GM23338 (cell line): ENCODE data around the gene PICALM. TPM values are rescaled to one million over a fixed set of nuclear protein-coding genes. Genes with fewer than 3 reads are reported as not detected.

ENCODE experiments used
- ATAC-seq: fragments of 200-7000 bp; cut with Tn5 transposase; 3 replicates; pipeline ENCODE4 v1.9.1; 2020
- DNase-seq: peaks from one replicate; pipeline ENCODE4 v3.0.0-alpha.2; 2015; ENCODE audit warnings: low spot score
- H2AFZ ChIP-seq: fragments of 200-600 bp; sonication (generic); 2 replicates; pipeline ENCODE4 v1.8.0; 2016; ENCODE audit warnings: antibody characterized with exemption, mild to moderate bottlenecking, moderate library complexity
- H3F3A ChIP-seq: fragments of 200-600 bp; sonication (generic); replicated peaks from 2 replicates; pipeline ENCODE4 v1.8.0; 2017; ENCODE audit warnings: antibody characterized with exemption, mixed run types, low read depth
- H3K27ac ChIP-seq: fragments of 200-600 bp; sonication (generic); 2 replicates; pipeline ENCODE4 v1.6.1; 2016; ENCODE audit warnings: low read depth
- H3K27me3 ChIP-seq: fragments of 200-600 bp; sonication (generic); 2 replicates; pipeline ENCODE4 v1.8.0; 2016; ENCODE audit warnings: mild to moderate bottlenecking, mixed run types, moderate library complexity; ENCODE audit not compliant: insufficient read depth
- H3K36me3 ChIP-seq: fragments of 200-600 bp; sonication (generic); 2 replicates; pipeline ENCODE4 v1.8.0; 2016; ENCODE audit warnings: mild to moderate bottlenecking; ENCODE audit not compliant: insufficient read depth
- H3K4me1 ChIP-seq: fragments of 200-600 bp; sonication (generic); 2 replicates; pipeline ENCODE4 v1.8.0; 2016; ENCODE audit warnings: mild to moderate bottlenecking, moderate library complexity; ENCODE audit not compliant: insufficient read depth
- H3K4me2 ChIP-seq: fragments of 200-600 bp; sonication (generic); 2 replicates; pipeline ENCODE4 v1.7.1; 2017; ENCODE audit warnings: mixed run types
- H3K4me3 ChIP-seq: fragments of 200-600 bp; sonication (generic); 2 replicates; pipeline ENCODE4 v1.6.1; 2016; ENCODE audit warnings: mixed run types
- H3K79me2 ChIP-seq: fragments of 200-600 bp; sonication (generic); replicated peaks from 2 replicates; pipeline ENCODE4 v1.8.0; 2017; ENCODE audit warnings: mild to moderate bottlenecking; ENCODE audit not compliant: insufficient read depth
- H3K9me2 ChIP-seq: fragments of 200-600 bp; sonication (generic); 2 replicates; pipeline ENCODE4 v1.8.0; 2017; ENCODE audit not compliant: insufficient read depth
- H4K20me1 ChIP-seq: fragments of 200-600 bp; sonication (generic); replicated peaks from 2 replicates; pipeline ENCODE4 v1.8.0; 2017; ENCODE audit warnings: mild to moderate bottlenecking; ENCODE audit not compliant: insufficient read depth
- H3K27ac Mint-ChIP-seq: 2 replicates; pipeline ENCODE4 v1.8.0; 2020; ENCODE audit warnings: inconsistent platforms, mild to moderate bottlenecking, moderate library complexity, mixed read lengths
- H3K27me3 Mint-ChIP-seq: 3 replicates; pipeline ENCODE4 v1.8.0; 2022; ENCODE audit warnings: low read depth, mild to moderate bottlenecking, moderate library complexity, mixed read lengths, inconsistent platforms; ENCODE audit not compliant: insufficient read depth, poor library complexity
- H3K36me3 Mint-ChIP-seq: 3 replicates; pipeline ENCODE4 v1.8.0; 2021; ENCODE audit warnings: low read depth, mild to moderate bottlenecking, inconsistent platforms, moderate library complexity, mixed read lengths
- H3K4me1 Mint-ChIP-seq: 3 replicates; pipeline ENCODE4 v1.8.0; 2020; ENCODE audit warnings: mild to moderate bottlenecking, inconsistent platforms, mixed read lengths
- H3K4me3 Mint-ChIP-seq: 3 replicates; pipeline ENCODE4 v1.8.0; 2021; ENCODE audit warnings: moderate library complexity, mild to moderate bottlenecking, inconsistent platforms, mixed read lengths
- H3K9me3 Mint-ChIP-seq: 3 replicates; pipeline ENCODE4 v1.8.0; 2020; ENCODE audit warnings: moderate library complexity, mild to moderate bottlenecking, inconsistent platforms, mixed read lengths
- EZH2 ChIP-seq: fragments of 200-600 bp; sonication (generic); IDR thresholded peaks from one replicate; pipeline ENCODE4 v1.8.0; 2017; ENCODE audit warnings: antibody characterized with exemption, mild to moderate bottlenecking, low read depth; ENCODE audit not compliant: unreplicated experiment
- JUNB ChIP-seq: IDR thresholded peaks from one replicate; pipeline ENCODE4 v1.6.1; 2016; ENCODE audit warnings: antibody characterized with exemption; ENCODE audit not compliant: unreplicated experiment
- NANOG ChIP-seq: IDR thresholded peaks from 2 replicates; pipeline ENCODE4 v1.6.1; 2016; ENCODE audit warnings: antibody characterized with exemption, borderline replicate concordance
- POLR2AphosphoS5 ChIP-seq: IDR thresholded peaks from 2 replicates; pipeline ENCODE4 v1.6.1; 2016; ENCODE audit warnings: antibody characterized with exemption, low read depth
- STAT1 ChIP-seq: IDR thresholded peaks from one replicate; pipeline ENCODE4 v1.6.1; 2016; ENCODE audit warnings: antibody characterized with exemption; ENCODE audit not compliant: unreplicated experiment
- ZNF331 ChIP-seq: fragments of 250-450 bp; sonication (Bioruptor Pico); IDR thresholded peaks from 2 replicates; pipeline ENCODE4 v1.5.0; 2020; ENCODE audit warnings: low read depth, mild to moderate bottlenecking, moderate library complexity
- polyA plus RNA-seq: library from polyadenylated mRNA; unstranded; fragments of >200 nt; fragmentation: Nextera tagmentation; extraction: Ambion mirVana; gene quantifications from 2 replicates; pipeline ENCODE4 v1.2.1, GENCODE V29; 2016
- total RNA-seq: library from RNA; depleted of rRNA; stranded (reverse); fragments of >200 nt; shearing (Covaris generic); gene quantifications from 2 replicates; pipeline ENCODE4 v1.2.3, GENCODE V29; 2014
- TF ChIP-seq, protein P1 (sequence below): fragments of 250-450 bp; sonication (Bioruptor Pico); IDR thresholded peaks from 2 replicates; pipeline ENCODE4 v1.5.0; 2020; ENCODE audit warnings: mild to moderate bottlenecking, moderate library complexity
- TF ChIP-seq, protein P2 (sequence below): IDR thresholded peaks from 2 replicates; pipeline ENCODE4 v1.6.1; 2016; ENCODE audit warnings: antibody characterized with exemption
- TF ChIP-seq, protein P3 (sequence below), 2 experiments: fragments of 200-600 bp in 1 of 2; sonication (generic) in 1 of 2; conservative IDR thresholded peaks; 2 replicates each; pipeline versions ENCODE4 v1.5.1 to v1.6.1; 2016 to 2017; ENCODE audit warnings: antibody characterized with exemption in 2 of 2, low read depth in 2 of 2, mild to moderate bottlenecking in 2 of 2, moderate library complexity in 1 of 2

The PICALM gene
- total and polyA plus RNA-seq, 2 experiments from 2014 or later: 27.9 to 134 TPM

DNA sequence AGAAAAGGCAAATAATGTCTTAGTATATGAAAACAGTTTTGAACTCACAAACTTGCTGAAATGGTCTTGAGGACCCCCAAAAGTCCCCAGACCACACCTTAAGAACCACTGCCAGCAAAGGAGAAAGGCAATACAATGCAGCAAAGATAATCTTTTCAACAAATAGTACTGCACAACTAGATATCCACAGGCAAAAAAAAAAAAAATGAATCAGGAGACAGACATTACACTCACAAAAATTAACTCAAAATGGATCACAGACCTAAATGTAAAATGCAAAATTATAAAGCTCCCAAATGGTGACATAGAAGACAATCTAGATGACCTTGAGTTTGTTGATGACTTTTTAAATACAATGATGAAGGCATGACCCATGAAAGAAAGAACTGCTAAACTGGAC, 8.3 kb downstream of the PICALM start (continued):
- TF ChIP-seq, protein P1, sequence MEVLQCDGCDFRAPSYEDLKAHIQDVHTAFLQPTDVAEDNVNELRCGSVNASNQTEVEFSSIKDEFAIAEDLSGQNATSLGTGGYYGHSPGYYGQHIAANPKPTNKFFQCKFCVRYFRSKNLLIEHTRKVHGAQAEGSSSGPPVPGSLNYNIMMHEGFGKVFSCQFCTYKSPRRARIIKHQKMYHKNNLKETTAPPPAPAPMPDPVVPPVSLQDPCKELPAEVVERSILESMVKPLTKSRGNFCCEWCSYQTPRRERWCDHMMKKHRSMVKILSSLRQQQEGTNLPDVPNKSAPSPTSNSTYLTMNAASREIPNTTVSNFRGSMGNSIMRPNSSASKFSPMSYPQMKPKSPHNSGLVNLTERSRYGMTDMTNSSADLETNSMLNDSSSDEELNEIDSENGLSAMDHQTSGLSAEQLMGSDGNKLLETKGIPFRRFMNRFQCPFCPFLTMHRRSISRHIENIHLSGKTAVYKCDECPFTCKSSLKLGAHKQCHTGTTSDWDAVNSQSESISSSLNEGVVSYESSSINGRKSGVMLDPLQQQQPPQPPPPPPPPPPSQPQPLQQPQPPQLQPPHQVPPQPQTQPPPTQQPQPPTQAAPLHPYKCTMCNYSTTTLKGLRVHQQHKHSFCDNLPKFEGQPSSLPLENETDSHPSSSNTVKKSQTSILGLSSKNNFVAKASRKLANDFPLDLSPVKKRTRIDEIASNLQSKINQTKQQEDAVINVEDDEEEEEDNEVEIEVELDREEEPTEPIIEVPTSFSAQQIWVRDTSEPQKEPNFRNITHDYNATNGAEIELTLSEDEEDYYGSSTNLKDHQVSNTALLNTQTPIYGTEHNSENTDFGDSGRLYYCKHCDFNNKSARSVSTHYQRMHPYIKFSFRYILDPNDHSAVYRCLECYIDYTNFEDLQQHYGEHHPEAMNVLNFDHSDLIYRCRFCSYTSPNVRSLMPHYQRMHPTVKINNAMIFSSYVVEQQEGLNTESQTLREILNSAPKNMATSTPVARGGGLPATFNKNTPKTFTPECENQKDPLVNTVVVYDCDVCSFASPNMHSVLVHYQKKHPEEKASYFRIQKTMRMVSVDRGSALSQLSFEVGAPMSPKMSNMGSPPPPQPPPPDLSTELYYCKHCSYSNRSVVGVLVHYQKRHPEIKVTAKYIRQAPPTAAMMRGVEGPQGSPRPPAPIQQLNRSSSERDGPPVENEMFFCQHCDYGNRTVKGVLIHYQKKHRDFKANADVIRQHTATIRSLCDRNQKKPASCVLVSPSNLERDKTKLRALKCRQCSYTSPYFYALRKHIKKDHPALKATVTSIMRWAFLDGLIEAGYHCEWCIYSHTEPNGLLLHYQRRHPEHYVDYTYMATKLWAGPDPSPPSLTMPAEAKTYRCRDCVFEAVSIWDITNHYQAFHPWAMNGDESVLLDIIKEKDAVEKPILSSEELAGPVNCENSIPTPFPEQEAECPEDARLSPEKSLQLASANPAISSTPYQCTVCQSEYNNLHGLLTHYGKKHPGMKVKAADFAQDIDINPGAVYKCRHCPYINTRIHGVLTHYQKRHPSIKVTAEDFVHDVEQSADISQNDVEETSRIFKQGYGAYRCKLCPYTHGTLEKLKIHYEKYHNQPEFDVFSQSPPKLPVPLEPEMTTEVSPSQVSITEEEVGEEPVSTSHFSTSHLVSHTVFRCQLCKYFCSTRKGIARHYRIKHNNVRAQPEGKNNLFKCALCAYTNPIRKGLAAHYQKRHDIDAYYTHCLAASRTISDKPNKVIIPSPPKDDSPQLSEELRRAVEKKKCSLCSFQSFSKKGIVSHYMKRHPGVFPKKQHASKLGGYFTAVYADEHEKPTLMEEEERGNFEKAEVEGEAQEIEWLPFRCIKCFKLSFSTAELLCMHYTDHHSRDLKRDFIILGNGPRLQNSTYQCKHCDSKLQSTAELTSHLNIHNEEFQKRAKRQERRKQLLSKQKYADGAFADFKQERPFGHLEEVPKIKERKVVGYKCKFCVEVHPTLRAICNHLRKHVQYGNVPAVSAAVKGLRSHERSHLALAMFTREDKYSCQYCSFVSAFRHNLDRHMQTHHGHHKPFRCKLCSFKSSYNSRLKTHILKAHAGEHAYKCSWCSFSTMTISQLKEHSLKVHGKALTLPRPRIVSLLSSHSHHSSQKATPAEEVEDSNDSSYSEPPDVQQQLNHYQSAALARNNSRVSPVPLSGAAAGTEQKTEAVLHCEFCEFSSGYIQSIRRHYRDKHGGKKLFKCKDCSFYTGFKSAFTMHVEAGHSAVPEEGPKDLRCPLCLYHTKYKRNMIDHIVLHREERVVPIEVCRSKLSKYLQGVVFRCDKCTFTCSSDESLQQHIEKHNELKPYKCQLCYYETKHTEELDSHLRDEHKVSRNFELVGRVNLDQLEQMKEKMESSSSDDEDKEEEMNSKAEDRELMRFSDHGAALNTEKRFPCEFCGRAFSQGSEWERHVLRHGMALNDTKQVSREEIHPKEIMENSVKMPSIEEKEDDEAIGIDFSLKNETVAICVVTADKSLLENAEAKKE: no peak
- TF ChIP-seq, protein P2, sequence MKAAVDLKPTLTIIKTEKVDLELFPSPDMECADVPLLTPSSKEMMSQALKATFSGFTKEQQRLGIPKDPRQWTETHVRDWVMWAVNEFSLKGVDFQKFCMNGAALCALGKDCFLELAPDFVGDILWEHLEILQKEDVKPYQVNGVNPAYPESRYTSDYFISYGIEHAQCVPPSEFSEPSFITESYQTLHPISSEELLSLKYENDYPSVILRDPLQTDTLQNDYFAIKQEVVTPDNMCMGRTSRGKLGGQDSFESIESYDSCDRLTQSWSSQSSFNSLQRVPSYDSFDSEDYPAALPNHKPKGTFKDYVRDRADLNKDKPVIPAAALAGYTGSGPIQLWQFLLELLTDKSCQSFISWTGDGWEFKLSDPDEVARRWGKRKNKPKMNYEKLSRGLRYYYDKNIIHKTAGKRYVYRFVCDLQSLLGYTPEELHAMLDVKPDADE: no peak
- no peak for TF ChIP-seq JUNB
- no peak for TF ChIP-seq POLR2AphosphoS5
- no peak for TF ChIP-seq NANOG
- no peak for TF ChIP-seq EZH2
- TF ChIP-seq ZNF331 (CRISPR knock-in tag): no peak
- TF ChIP-seq STAT1: no peak

DNA sequence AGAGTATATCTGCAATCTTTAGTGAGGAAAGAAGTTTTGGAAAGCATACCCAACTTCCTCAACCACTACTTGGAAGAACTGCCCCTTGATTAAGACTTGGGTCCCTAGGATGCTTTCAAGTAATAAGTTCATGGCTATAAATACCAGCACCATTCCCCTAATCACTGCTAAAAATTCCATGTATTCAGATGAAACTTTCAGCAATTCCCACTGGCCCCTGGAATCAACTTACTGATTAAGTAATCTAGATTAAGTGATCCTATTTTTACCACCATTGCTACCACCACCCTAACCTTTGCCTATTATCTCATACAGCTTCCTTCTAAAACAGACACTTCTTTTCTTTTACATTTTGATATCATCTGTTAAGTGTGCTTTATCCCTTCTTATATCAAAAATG, 10.5 kb downstream of the PICALM start:
- H3K27ac Mint-ChIP-seq: no peak overlapping the region
- H3K4me3 Mint-ChIP-seq: no peak overlapping the region
- no peaks in the 10 kb centered on the region for H3K9me3 Mint-ChIP-seq
- Histone ChIP-seq H3K27me3 (no peaks in the 10 kb centered on the region), H3K4me1 (peaks cover 41% of the 10 kb centered on the region), H3K27ac (no peak overlapping the region), H4K20me1 (peaks cover 83% of the 10 kb centered on the region), H2AFZ (no peak overlapping the region), H3F3A (no peaks in the 10 kb centered on the region), H3K36me3 (no peaks in the 10 kb centered on the region), H3K9me2 (no peaks in the 10 kb centered on the region), H3K4me2 (no peak overlapping the region), H3K79me2 (peaks cover 100% of the 10 kb centered on the region), H3K4me3 (no peak overlapping the region)
- no peaks in the 10 kb centered on the region for H3K27me3 Mint-ChIP-seq
- H3K4me1 Mint-ChIP-seq: peaks cover 40% of the 10 kb centered on the region
- DNase-seq: no peak
- no peaks in the 10 kb centered on the region for H3K36me3 Mint-ChIP-seq
- no peak for ATAC-seq
- TF ChIP-seq, protein P3, sequence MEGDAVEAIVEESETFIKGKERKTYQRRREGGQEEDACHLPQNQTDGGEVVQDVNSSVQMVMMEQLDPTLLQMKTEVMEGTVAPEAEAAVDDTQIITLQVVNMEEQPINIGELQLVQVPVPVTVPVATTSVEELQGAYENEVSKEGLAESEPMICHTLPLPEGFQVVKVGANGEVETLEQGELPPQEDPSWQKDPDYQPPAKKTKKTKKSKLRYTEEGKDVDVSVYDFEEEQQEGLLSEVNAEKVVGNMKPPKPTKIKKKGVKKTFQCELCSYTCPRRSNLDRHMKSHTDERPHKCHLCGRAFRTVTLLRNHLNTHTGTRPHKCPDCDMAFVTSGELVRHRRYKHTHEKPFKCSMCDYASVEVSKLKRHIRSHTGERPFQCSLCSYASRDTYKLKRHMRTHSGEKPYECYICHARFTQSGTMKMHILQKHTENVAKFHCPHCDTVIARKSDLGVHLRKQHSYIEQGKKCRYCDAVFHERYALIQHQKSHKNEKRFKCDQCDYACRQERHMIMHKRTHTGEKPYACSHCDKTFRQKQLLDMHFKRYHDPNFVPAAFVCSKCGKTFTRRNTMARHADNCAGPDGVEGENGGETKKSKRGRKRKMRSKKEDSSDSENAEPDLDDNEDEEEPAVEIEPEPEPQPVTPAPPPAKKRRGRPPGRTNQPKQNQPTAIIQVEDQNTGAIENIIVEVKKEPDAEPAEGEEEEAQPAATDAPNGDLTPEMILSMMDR (conservative IDR thresholded peaks at IDR 0.05; ENCODE audit: low read depth in 2 of 2): no peak
